Endometrial microvascular endothelial cells (primary cell): Measurements from ENCODE around the gene KIAA0825. TPM values are rescaled to one million over a fixed set of nuclear protein-coding genes. Genes with fewer than 3 reads are reported as not detected.
"Not testable (repeated sequence)": the region's sequence is repeated elsewhere in the genome, so short reads cannot be mapped to it uniquely, and the experiment has no call there.

ENCODE experiments used
- in situ Hi-C: cut with HindIII; loops from 2 replicates; pipeline ENCODE4 v1.10.0; 2017; ENCODE audit warnings: low sequenced_read_pairs, low pct_unique_long_range_greater_than_20kb; ENCODE audit errors: inconsistent ontology term
- total RNA-seq: library from RNA; depleted of rRNA; stranded (reverse); fragments of >200 nt; gene quantifications from one replicate; pipeline ENCODE4 v1.2.3, GENCODE V29; 2015; ENCODE audit errors: inconsistent ontology term

KIAA0825 gene
- total RNA-seq, 1 donor from 2014 or later: 0.46 TPM

GRCh38 chr5:94354837-94355485 is 263.4 kb downstream of the KIAA0825 start:
- in situ Hi-C loops: not testable (repeated sequence)

- in situ Hi-C loops: no loop called here
Measured at GRCh38 chr5:94353605-94354004, 264.8 kb downstream of the KIAA0825 start.

GRCh38 chr5:94347130-94347529 is 271.3 kb downstream of the KIAA0825 start:
- in situ Hi-C loops: no loop called here

GRCh38 chr5:94345257-94345656 is 273.1 kb downstream of the KIAA0825 start:
- in situ Hi-C loops: no loop called here

GRCh38 chr5:94337617-94338016 is 280.8 kb downstream of the KIAA0825 start:
- in situ Hi-C loops: no loop called here

GRCh38 chr5:94335936-94336335 is 282.5 kb downstream of the KIAA0825 start:
- in situ Hi-C loops: no loop called here

GRCh38 chr5:94329115-94329514 is 289.3 kb downstream of the KIAA0825 start:
- in situ Hi-C loops: no loop called here

- in situ Hi-C loops: no loop called here
Measured at GRCh38 chr5:94326586-94326985, 291.8 kb downstream of the KIAA0825 start.

- in situ Hi-C loops: no loop called here
Measured at GRCh38 chr5:94316916-94317838, 301.2 kb downstream of the KIAA0825 start.

GRCh38 chr5:94314460-94315131 is 303.8 kb downstream of the KIAA0825 start:
- in situ Hi-C loops: no loop called here

GRCh38 chr5:94313696-94314095 is 304.7 kb downstream of the KIAA0825 start:
- in situ Hi-C loops: no loop called here

- in situ Hi-C loops: no loop called here
Measured at GRCh38 chr5:94313188-94313587, 305.2 kb downstream of the KIAA0825 start.

- in situ Hi-C loops: no loop called here
Measured at GRCh38 chr5:94312298-94312697, 306.1 kb downstream of the KIAA0825 start.

GRCh38 chr5:94310833-94311232 is 307.6 kb downstream of the KIAA0825 start:
- in situ Hi-C loops: no loop called here

GRCh38 chr5:94309141-94309540 is 309.3 kb downstream of the KIAA0825 start:
- in situ Hi-C loops: no loop called here

GRCh38 chr5:94308442-94308841 is 310.0 kb downstream of the KIAA0825 start:
- in situ Hi-C loops: no loop called here

- in situ Hi-C loops: no loop called here
Measured at GRCh38 chr5:94304146-94304545, 314.3 kb downstream of the KIAA0825 start.

- in situ Hi-C loops: no loop called here
Measured at GRCh38 chr5:94288937-94289336, 329.5 kb downstream of the KIAA0825 start.

- in situ Hi-C loops: no loop called here
Measured at GRCh38 chr5:94285984-94286383, 332.4 kb downstream of the KIAA0825 start.

GRCh38 chr5:94283093-94283492 is 335.3 kb downstream of the KIAA0825 start:
- in situ Hi-C loops: no loop called here
